T47D (cell line): Measurements from ENCODE around the gene SERINC2.

Source experiments
- DNase-seq, 2 experiments: peaks; one replicate each; pipeline versions ENCODE4 v3.0.0 to v3.0.0-alpha.2; 2011 to 2012; ENCODE audit warnings: low read depth in 1 of 2, low spot score in 1 of 2
- JUND ChIP-seq: IDR thresholded peaks from 2 replicates; pipeline ENCODE4 v1.6.1; 2012; ENCODE audit warnings: low read depth
- in situ Hi-C: cut with HindIII; loops from 2 replicates; pipeline ENCODE4 v1.10.0; 2016; ENCODE audit warnings: low sequenced_read_pairs, low pct_unique_long_range_greater_than_20kb

Gene SERINC2

GRCh38 chr1:31393463-31393862 is 19.6 kb upstream of the SERINC2 start:
- in situ Hi-C loops: no loop called here
- no peak for TF ChIP-seq JUND
- DNase-seq: no peak

- in situ Hi-C loops: no loop called here
- peak; percentile 49 to 90 for DNase-seq
- TF ChIP-seq JUND: no peak
These were observed 18.3 kb upstream of the SERINC2 start for GRCh38 chr1:31394584-31395193.

DNA sequence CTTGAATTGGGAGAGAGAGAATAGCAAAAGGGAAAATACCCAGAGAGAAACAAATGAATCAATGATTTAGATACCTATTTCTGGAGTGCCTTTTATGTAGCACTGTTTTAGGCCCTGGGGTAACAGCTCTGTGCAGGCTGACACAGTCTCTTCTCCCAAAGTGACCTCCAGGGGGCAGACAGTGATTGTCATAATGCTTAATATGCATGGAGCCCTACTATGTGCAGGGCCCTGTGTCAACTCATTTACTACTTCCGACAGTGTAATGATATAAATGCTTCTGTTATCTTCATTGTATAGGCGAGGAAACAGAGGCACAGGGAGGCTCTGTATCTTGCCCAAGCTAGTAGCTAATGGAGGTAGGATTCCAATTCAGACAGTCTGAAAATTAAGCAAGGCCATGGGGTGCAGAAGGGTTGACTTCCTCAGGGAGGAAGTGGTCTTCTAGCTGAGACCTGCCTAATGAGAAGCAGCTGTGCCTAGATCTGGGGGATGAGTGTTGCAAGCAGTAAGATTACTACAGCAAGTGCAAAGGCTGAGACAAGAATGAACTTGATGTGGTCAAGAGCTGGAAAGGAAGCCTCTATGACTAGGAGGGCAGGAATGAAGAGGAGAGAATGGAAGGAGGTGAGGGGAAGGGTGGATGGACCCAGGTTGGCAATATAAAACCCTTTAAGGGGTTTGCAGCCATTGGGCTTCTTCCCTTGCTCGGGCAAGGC is 16.2 kb upstream of the SERINC2 start:
- no peak for TF ChIP-seq JUND
- peak in 1 of 2 experiments; percentile 28 for DNase-seq
- in situ Hi-C loops: no loop called here

DNA sequence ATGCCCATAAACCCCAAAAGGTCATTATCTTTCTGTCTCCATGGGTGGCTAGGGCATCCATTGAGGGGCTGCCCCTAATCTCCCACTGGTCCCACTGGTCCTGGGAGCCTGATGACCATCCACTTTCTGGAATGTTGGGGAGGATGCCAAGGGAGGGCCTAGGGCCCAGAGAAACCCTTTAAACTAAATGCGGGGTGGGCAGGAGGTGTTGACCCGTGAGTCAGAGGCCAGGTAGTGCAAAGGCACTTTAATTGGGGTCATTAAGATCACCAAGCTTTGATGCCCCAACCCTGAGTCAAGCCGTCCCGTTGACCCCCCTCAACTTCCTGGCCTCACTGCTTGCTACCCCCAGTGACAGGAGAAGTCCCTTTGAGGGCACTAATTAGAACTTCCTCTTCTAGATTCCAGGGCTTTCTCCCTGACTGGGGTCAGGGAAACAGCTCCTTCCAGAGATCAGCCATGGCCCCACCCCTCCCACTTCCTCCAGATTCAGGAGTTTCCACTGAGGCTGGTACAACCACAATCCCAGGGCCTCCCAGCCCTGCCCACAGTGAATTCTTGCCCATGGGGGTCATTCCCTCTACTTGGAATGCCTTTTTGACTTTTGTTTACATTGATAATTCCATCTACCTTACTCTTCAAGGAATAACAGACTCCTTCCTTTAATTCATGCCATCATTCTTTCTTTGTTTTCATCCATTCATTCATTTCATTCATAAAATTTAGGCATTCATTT is 15.5 kb upstream of the SERINC2 start:
- no peak for DNase-seq
- in situ Hi-C loops: no loop called here
- TF ChIP-seq JUND: no peak

DNA sequence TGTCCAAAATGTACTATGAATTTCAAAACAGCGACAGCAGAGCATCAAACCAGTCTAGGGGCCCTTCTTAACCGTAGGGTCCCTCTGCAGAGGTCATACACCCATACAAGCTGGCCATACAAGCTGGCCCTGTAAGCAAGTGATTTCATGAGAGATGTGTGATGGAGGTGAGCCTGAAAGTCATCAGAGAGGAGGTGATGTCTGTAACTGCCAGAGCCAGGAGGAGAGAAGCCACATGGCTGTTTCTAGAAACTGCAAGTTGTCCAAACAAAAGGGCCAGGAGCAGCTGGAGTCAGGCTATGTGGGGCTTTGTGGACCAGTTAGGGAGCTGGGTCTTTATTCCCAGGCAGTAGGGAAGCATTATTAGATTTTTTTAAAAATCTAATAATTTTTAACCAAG is 14.8 kb upstream of the SERINC2 start:
- in situ Hi-C loops: no loop called here
- TF ChIP-seq JUND: no peak
- DNase-seq: no peak

- no peak for DNase-seq
- no peak for TF ChIP-seq JUND
- in situ Hi-C loops: no loop called here
These were observed 13.0 kb upstream of the SERINC2 start for GRCh38 chr1:31399976-31400375.

- in situ Hi-C loops: no loop called here
- no peak for DNase-seq
- no peak for TF ChIP-seq JUND
These were observed 12.6 kb upstream of the SERINC2 start for GRCh38 chr1:31400393-31400792.

GRCh38 chr1:31401241-31401640 is 11.8 kb upstream of the SERINC2 start:
- no peak for DNase-seq
- in situ Hi-C loops: no loop called here
- no peak for TF ChIP-seq JUND

DNA sequence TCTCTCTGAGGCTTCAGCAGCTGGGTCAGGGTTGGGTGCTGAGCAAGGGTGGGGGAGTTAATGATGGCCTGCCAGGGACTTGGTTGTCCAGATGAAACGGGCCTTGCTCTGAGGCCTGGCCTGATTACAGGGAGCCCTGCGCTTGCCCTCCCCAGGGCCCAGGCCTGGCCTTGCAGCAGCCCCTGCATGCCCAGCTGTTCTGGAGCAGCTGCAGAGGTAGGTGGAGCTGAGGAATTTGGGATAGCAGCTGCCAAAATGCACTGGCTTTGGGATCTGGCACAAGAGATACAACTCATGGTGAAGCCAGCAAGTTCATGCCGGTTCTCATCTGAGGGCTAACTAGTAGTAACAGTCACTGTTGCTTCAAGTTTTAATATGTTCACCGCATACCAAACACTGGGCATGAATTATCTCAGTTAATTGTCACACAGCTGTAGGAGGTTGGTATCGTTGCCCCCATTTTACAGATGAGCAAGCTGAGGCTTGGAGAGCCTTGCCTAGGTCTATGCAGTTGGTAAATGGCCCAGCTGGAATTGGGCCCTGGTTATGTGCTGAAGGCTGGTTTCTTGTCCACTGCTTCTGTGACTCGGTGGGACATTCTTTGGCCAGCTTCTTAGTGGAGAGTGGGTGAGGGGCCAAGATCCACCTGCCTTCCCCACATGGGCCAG is 7.3 kb upstream of the SERINC2 start:
- in situ Hi-C loops: no loop called here
- DNase-seq: no peak
- TF ChIP-seq JUND: no peak

DNA sequence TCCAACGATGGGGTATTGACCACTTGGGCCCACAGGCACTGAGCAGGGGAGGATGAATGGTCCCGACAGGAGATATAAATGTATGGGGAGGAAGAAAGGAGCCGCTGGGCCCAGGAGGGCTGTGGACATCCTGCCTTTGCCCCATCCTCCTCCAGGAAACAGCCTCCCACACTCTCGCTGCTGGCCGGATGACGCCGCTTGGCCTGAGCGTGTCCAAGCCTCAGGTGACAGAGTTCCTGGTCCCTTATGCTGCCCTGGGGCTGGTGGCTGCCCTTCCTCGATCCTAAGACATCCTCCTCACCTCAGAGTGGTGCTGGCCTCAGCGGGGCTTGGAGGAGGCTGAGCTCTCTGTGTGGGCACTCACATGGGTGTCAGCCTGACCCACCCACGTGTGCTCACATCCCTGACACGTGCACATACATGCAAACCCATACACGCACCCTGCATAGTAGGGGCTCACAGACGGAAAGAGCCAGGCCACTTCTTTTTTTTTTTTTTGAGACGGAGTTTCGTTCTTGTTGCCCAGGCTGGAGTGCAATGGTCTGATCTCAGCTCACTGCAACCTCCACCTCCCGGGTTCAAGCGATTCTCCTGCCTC is 5.9 kb upstream of the SERINC2 start:
- in situ Hi-C loops: no loop called here
- TF ChIP-seq JUND: no peak
- no peak for DNase-seq

DNA sequence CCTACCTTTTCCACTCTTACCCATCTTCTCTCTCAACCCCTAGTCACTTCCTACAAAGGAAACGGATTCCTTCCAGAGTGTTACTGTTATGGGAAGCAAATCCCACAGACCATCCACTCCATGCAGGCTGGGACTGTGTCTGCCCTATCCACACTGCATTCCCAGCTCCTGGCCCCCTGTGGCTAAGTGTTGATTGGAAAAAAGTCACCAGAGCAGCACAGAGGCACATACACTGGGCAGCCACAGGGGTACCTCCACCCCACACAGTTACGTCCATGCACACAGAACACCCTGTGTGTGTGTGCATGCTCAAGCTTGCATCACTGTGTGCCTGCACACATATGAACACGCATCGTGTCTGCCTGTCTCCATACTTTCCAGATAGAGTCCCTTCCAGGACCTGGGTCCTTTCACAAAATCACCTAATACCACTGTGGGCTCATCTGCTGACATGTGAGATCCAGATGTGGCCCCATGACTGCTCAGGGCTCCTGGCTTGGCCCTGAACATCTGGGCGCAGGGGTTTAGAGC is 4.2 kb upstream of the SERINC2 start:
- no peak for DNase-seq
- in situ Hi-C loops: no loop called here
- no peak for TF ChIP-seq JUND

DNA sequence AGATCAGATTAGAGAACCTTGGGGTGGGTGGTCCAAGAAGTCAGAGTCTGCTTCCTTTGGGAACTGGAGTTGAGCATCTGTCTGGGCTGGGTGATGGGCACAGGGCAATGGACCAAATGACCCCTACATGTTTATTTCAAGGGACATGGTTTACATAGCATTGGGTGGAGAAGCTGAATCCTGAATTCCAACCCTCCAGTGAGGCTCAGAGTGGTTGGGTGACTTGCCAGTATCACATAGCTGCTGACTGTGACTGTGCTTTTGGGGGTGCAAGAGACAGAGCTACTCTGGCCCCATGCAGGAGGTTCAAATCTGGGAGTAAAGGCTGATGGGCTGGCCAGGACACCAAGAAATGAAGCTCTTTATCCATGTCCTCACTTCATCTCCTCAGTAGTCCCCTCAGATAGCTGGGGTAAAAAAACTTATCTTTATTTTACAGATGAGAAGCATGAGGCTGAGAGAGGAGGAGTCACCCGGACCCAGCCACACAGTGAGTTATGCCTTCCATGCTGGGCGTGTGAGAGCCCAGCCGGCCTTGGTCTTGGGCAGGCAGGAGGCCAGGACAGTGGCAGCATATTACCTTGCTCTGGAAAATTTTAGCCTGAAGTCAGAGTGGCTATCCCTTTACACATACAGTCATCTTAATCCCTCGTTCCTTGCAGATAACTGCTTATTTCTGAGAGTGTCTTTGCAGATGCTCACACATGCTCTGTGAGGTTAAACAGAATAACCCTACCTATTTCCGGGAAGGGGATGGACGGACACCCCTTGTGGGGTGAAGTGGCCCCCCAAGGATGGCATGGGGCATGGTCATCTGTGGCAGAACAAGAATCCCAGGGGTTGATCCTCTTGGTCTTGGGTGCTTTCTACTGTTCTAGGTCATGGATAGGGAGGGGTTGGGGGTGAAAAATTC is 2.8 kb upstream of the SERINC2 start:
- in situ Hi-C loops: no loop called here
- no peak for DNase-seq
- TF ChIP-seq JUND: no peak
